Lung (tissue), 16 donors: ENCODE data around the gene DCDC2B. TPM values are rescaled to one million over a fixed set of nuclear protein-coding genes. Genes with fewer than 3 reads are reported as not detected.
A peak's percentile ranks its signal among the peaks of the same experiment; 100 is the strongest.
"Not testable (repeated sequence)": the region's sequence is repeated elsewhere in the genome, so short reads cannot be mapped to it uniquely, and the experiment has no call there.

Experiments used
- ATAC-seq: fragments of 200-7000 bp; cut with Tn5 transposase; one replicate; pipeline ENCODE4 v1.9.1; 2020; ENCODE audit warnings: moderate number of reproducible peaks; ENCODE audit not compliant: insufficient read depth, low FRiP score
- DNase-seq, 3 donors: peaks; one replicate each; pipeline ENCODE4 v3.0.0-alpha.2; 2013 to 2017
- H3K27ac ChIP-seq, 2 donors: one replicate each; pipeline ENCODE4 v1.5.1; 2013; ENCODE audit warnings: mild to moderate bottlenecking in 2 of 2, moderate library complexity in 2 of 2, control low read depth in 1 of 2, inconsistent platforms in 1 of 2, low read depth in 1 of 2, low read length in 1 of 2
- H3K27me3 ChIP-seq, 3 donors: one replicate each; pipeline ENCODE4 v1.5.1; 2013; ENCODE audit warnings: low read length in 2 of 3; ENCODE audit not compliant: control insufficient read depth in 3 of 3, insufficient read depth in 3 of 3
- H3K36me3 ChIP-seq, 4 donors: one replicate each; pipeline ENCODE4 v1.5.1; 2013; ENCODE audit warnings: low read length in 4 of 4, mild to moderate bottlenecking in 1 of 4, moderate library complexity in 1 of 4; ENCODE audit not compliant: control insufficient read depth in 4 of 4, insufficient read depth in 4 of 4
- H3K4me1 ChIP-seq, 5 donors: one replicate each; pipeline ENCODE4 v1.5.1; 2013; ENCODE audit warnings: low read length in 5 of 5, mild to moderate bottlenecking in 2 of 5, moderate library complexity in 1 of 5; ENCODE audit not compliant: control insufficient read depth in 5 of 5, insufficient read depth in 5 of 5
- H3K4me3 ChIP-seq: one replicate; pipeline ENCODE4 v1.5.1; 2013; ENCODE audit warnings: mild to moderate bottlenecking, control low read depth, moderate library complexity
- H3K9ac ChIP-seq, 2 donors: one replicate each; pipeline ENCODE4 v1.5.1; 2013; ENCODE audit warnings: low read length in 2 of 2, control low read depth in 1 of 2; ENCODE audit not compliant: insufficient read depth in 1 of 2
- H3K9me3 ChIP-seq, 4 donors: one replicate each; pipeline ENCODE4 v1.5.1; 2013; ENCODE audit warnings: low read length in 3 of 4, mild to moderate bottlenecking in 1 of 4, moderate library complexity in 1 of 4; ENCODE audit not compliant: control insufficient read depth in 4 of 4, insufficient read depth in 3 of 4
- CTCF ChIP-seq: IDR thresholded peaks from 2 replicates; pipeline ENCODE4 v1.5.1; 2012; ENCODE audit warnings: mild to moderate bottlenecking; ENCODE audit errors: control extremely low read depth, extremely low read depth
- WGBS, 2 donors: extraction: QIAGEN DNeasy Blood & Tissue Kit; methylation state at CpG; one replicate each; pipeline ENCODE4 v1.1.7; 2013; 5-methylcytosine and 5-hydroxymethylcytosine counted together
- long read RNA-seq, 5 donors: transcript quantifications; one replicate each; lab custom pipeline, GENCODE V29; 2026
- polyA plus RNA-seq, 2 donors: library from polyadenylated mRNA; stranded (reverse); fragments of 200-250 nt; gene quantifications; one replicate each; pipeline ENCODE4 v1.2.1, GENCODE V29; 2013
- total RNA-seq, 2 donors: library from RNA; depleted of rRNA in 1 of 2; stranded (reverse); fragments of >200 nt in 1 of 2; gene quantifications; one replicate each; pipeline ENCODE4 v1.2.1, GENCODE V29; 2014 to 2021
- donor health status: control.
- donor health status: control.
- donor health status: Bipolar disorder and iron deficiency.
- donor health status: healthy.
- donor health status: DM: yes; HTN: yes; CAD: no.

Gene DCDC2B
- 1 to 10 TPM; 7.2 to 10.0 TPM for total RNA-seq
- 1 to 10 TPM; 3.5 to 4.3 TPM for polyA plus RNA-seq
- long read RNA-seq, donor 1: 0 reads
- long read RNA-seq, donor 2: 0 reads
- long read RNA-seq, donor 3: 0 reads
- long read RNA-seq, donor 4: 0 reads
- long read RNA-seq, donor 5, partial matches to known transcripts: 0 of 1 reads
- long read RNA-seq, donor 5, other reads (novel, unspliced or antisense): 0 of 1 reads

- H3K36me3 ChIP-seq: no peaks in the 10 kb centered on the region
- H3K27me3 ChIP-seq: no peaks in the 10 kb centered on the region
- peaks cover 3 to 8% (median 5%) of the 10 kb centered on the region in 5 donors for H3K4me1 ChIP-seq
- ATAC-seq (no peak), DNase-seq (peak; percentile 64 to 67 (median 64))
- no peak within 1 kb of the TSS for H3K27ac ChIP-seq
- H3K9me3 ChIP-seq: no peaks in the 10 kb centered on the region
- no peak within 1 kb of the TSS for H3K9ac ChIP-seq
- WGBS, 2 donors: 79 to 84% methylated on average over 5 of the region's 5 CpGs
- TF ChIP-seq CTCF: no peak
- H3K4me3 ChIP-seq: no peak within 1 kb of the TSS
Measured at GRCh38 chr1:32208891-32209328, at the start of gene DCDC2B. Gene DCDC2B, plus strand, starts transcription at chr1:32209089. Its CDS starts 5 bp downstream, at chr1:32209094.

GRCh38 chr1:32159189-32159588 lies 49.7 kb upstream of the DCDC2B start:
- peaks cover 34 to 56% (median 43%) of the 10 kb centered on the region in 4 donors for H3K36me3 ChIP-seq
- WGBS, 2 donors: 83 to 89% methylated on average over 3 of the region's 3 CpGs
- no peak overlapping the region for H3K27ac ChIP-seq
- H3K9ac ChIP-seq: no peak overlapping the region
- no peak for ATAC-seq
- H3K4me1 ChIP-seq: no peaks in the 10 kb centered on the region
- no peak for DNase-seq
- H3K9me3 ChIP-seq: no peaks in the 10 kb centered on the region
- H3K27me3 ChIP-seq: no peaks in the 10 kb centered on the region
- H3K4me3 ChIP-seq: no peak overlapping the region
- no peak for TF ChIP-seq CTCF

- TF ChIP-seq CTCF: no peak
- Histone ChIP-seq H3K36me3 (peaks cover 33 to 55% (median 40%) of the 10 kb centered on the region in 4 donors), H3K27ac (no peak overlapping the region), H3K4me3 (no peak overlapping the region), H3K9ac (no peak overlapping the region), H3K27me3 (no peaks in the 10 kb centered on the region), H3K9me3 (no peaks in the 10 kb centered on the region), H3K4me1 (no peaks in the 10 kb centered on the region)
- 88 to 92% methylated on average over 2 of the region's 2 CpGs for WGBS, 2 donors
- DNase-seq (no peak), ATAC-seq (no peak)
Measured at GRCh38 chr1:32163405-32163804, 45.5 kb upstream of the DCDC2B start.

GRCh38 chr1:32165633-32166032 lies 43.3 kb upstream of the DCDC2B start:
- not testable (repeated sequence) for H3K4me3 ChIP-seq, H3K27me3 ChIP-seq, H3K9me3 ChIP-seq, H3K4me1 ChIP-seq, ATAC-seq, H3K9ac ChIP-seq, DNase-seq, H3K27ac ChIP-seq
- 95 to 97% methylated on average over 10 of the region's 10 CpGs for WGBS, 2 donors
- peaks cover 36 to 56% (median 40%) of the 10 kb centered on the region in 4 donors for H3K36me3 ChIP-seq
